ENCODE data around the gene UPB1.
"Not testable (repeated sequence)": the region's sequence is repeated elsewhere in the genome, so short reads cannot be mapped to it uniquely, and the experiment has no call there.

Gene UPB1

DNA sequence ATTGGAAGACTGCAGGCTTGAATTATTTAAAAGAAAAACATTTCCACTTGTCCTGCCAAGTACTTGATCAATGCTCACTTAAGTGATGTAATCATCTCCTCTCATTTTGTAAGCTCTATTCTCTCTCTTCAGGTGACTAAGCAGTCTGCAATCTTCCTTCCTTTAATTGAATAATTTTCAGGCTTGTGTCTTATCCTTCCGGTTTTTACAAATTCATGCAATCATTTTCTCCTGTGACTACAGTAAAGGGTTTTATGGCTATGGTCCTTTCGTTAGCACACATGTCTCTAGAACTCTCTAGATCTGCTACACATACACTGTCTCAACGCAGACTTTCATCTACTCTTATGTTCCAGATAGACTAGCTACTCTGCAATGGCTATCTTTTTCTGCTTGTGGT is 12.6 kb upstream of the UPB1 start:
- no peak for DNase-seq (ENCODE audit: low read depth in 2 of 2)

DNA sequence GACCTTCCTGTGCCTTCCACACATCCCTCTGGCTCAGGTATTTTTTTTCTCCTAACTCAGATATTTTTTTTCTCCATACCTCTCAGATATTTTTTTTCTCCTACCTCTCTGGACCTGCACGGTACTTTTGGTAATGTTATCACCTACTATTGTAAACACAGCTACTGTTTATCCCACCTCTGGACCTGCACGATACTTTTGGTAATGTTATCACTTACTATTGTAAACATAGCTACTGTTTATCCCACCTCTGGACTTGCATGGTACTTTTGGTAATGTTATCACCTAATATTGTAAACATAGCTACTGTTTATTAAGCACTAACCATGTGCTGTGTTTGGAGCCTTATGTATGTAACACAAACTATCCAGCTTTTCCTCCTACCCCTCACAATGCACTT is 12.1 kb upstream of the UPB1 start:
- DNase-seq (ENCODE audit: low read depth in 2 of 2): no peak

DNA sequence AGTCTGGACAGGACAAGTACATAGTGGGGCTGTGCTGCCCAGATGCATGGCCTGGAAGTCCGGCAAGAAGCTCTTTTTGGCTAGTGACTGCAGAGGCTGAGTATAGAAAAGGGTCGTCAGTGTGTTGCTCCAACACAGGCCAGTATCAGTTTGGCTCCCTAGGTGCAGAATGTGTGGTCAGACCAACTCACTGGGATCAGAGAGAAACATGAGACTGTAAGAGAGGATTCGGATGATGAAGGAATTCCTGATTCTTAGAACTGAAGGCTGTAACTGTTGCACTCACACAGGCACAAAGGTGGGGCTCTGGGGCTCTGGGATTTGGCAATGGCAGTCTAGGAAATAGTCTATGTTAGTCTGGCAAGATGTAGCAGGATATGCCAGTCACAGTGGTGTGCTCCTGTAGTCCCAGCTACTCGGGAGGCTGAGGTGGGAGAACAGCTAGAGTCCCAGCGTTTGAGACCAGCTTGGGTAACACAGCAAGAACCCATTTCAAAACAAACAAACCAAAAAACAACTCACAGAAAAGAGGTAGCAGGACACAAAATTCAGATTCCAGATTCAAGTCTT is 11.1 kb upstream of the UPB1 start:
- DNase-seq (ENCODE audit: low read depth in 2 of 2): no peak

DNA sequence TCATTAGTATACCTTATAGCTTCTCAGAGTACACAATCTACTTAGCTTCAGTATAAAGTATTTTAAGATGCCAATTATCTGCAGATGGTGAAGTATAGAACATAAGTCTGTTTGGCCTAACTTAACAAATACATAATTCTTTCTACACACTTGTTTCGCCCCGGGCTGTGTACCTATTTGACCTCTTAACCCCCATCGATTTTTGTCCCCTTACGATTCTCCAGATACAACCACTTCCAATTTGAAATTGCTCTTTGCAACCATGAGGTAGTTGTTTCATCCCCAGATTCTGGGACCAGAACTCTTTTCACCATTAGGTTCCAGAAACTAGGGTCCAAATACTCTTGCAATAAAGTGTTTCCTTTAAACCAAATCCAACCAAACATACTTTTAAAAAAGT is 10.0 kb upstream of the UPB1 start:
- DNase-seq (ENCODE audit: low read depth in 2 of 2): no peak

DNA sequence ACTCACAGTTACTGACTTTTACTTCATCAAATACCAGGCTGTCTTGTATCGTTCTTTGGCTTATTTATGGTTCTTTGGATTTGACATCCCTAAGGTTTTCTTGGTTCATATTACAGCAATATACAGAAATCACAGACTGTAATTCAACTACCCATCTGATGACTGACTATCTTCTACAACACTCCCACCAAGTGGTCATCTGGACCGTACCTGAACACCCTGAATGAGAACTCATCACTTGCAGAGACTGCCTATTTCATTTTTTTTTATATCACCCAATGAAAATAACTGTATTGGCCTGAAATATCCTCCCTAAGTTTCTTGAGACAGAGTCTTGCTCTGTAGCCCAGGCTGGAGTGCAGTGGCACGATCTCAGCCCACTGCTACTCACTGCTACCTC is 9.5 kb upstream of the UPB1 start:
- DNase-seq (ENCODE audit: low read depth in 2 of 2): no peak

DNA sequence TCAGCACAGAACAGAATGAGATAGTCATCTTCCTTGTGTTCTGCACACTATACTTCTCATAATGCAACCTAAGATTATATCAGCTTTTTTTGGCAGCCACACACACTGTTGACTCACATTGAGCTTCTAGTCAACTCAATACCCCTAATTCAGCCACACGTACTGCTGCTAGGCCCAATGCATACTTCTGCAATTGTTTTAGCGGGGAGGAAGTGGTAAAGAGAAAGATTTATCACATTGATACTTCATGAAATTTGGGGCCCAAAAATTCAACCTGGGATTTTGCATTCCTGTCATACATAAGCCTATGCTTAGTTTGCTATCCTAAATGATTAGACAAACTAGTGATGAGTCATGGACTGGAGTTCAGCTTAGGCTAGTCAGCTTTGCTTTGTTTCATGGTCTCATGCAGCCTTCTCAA is 8.6 kb upstream of the UPB1 start:
- DNase-seq (ENCODE audit: low read depth in 2 of 2): peak; percentile 4 to 26

DNA sequence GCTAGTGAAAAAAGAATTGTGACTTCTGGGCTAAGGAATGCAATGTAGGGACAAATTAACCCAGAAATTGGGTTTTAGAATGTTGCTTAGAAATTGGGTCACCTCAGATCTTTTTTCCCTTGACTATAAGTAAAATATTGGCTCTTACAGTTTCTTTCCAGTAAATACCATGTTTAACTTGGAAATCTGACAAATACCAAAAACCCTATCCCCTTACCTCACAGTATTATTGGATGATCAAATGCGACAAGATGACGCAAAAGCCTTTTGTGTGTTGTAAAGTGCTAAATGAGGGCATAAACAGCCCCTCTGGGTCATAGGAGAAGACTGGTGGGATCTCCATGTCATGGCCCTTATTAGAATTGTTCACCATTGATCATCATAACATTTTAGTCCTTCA is 6.1 kb upstream of the UPB1 start:
- DNase-seq (ENCODE audit: low read depth in 2 of 2): no peak

DNA sequence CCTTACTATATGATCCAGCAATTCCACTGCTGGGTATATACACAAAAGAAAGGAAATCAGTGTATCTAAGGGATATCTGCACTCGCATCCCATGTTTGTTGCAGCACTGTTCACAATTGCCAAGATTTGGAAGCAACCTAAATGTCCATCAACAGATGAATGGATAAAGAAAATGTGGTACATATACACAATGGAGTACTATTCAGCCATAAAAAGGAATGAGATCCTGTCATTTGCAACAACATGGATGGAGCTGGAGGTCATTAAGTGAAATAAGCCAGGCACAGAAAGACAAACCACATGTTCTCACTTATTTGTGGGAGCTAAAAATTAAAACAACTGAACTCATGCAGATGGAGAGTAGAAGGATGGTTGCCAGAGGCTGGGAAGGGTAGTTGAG is 5.7 kb upstream of the UPB1 start:
- not testable (repeated sequence) for DNase-seq (ENCODE audit: low read depth in 2 of 2)

DNA sequence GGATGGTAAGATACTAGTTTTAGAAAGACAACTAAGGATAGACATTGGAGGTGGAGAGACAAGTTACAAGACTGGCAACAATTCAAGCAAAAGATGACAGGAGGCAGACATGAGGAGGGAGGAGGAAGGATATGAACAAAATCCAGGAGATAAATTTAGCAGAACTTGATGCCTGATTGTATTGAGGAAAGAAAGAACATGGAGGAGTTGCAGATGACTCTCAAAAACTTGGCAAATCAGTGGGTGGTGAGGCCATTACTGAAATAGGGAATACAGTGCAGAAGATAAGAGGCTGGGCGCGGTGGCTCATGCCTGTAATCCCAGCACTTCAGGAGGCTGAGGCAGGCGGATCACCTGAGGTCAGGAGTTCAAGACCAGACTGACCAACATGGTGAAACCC is 2.7 kb upstream of the UPB1 start:
- DNase-seq (ENCODE audit: low read depth in 2 of 2): no peak

DNA sequence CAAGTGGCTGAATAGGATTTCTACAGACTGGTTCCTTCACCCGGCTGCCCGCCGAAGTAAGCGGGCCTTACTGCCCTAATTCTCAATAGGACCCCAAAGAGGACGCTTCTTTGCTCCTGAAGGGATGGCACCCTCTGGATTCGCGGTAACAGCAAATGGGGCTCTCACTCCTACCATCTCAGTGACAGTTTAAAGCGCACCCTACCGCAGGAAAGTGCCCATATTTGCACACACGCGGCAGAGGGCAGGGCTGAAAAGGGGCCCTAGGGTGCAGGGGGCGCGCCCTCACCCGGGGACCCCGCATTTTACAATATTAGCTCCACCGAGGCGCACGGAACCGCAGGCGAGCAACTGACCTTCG is 985 bp upstream of the UPB1 start:
- DNase-seq (ENCODE audit: low read depth in 2 of 2): no peak

DNA sequence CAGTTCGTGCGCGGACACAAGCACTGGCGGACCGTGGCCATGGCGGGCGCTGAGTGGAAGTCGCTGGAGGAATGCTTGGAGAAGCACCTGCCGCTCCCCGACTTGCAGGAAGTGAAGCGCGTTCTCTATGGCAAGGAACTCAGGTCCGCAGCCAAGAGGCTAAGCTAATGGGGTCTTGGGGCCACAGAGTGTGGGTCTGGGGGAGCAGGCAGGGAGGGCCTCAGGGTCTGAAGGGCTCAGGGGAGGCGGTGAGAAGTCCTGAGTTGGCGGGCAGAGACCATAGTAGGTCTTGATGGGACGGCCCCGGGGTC is 188 bp downstream of the UPB1 start:
- no peak for DNase-seq (ENCODE audit: low read depth in 2 of 2)

DNA sequence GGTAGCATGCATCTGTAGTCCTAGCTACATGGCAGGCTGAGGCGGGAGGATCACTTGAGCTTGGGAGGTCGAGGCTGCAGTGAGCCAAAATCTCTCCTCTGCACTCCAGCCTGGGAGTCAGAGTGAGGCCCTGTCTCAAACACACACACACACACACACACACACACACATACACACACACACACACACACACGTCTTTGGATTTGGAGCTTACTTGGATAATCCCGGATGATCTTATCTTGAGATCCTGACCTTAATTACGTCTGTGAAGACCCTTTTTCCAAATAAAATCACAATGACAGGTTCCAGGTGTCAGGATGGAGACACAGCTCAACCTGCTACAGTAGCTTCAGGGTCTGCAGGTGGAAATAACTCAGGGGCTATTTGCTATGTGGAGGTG is 1.1 kb downstream of the UPB1 start:
- DNase-seq (ENCODE audit: low read depth in 2 of 2): no peak

DNA sequence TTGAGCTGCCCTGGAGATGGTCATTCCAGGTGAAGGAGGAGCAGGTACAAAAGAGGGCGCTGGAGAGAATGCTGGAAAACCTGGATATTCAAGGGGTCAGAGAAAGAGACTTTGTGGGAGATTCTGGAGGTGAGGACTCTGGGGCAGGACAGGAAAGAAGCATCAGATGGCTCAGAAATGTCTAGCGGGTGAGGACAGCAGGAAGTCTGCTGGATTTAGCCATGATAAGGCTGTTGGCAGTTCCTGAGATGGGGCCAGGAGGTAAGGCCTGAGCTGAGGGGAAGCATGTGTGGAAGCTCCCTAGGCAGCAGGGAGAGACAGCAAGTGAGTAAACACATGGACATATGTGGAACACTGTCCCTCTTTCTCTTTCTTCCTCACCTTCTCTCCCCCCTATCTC is 1.5 kb downstream of the UPB1 start:
- DNase-seq (ENCODE audit: low read depth in 2 of 2): no peak

DNA sequence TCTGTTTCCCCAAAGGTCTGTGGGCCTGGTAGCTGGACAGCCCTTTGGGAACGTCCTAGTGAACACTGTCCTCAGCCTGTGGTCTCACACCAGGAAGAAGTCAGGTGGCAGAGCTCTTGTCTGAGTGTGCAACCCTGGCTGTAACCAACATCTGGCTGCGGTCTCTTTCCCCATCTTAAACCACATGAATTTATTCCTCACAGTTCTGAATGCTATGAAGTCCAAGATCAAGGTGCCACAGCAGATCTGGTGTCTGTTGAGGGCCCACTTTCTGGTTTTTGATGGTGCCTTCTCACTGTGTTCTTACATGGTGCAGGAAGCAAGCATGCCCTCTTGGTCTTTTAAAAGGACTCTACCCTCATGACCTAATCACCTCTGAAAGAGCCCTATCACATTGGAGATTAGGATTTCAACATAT is 2.7 kb downstream of the UPB1 start:
- DNase-seq (ENCODE audit: low read depth in 2 of 2): no peak

DNA sequence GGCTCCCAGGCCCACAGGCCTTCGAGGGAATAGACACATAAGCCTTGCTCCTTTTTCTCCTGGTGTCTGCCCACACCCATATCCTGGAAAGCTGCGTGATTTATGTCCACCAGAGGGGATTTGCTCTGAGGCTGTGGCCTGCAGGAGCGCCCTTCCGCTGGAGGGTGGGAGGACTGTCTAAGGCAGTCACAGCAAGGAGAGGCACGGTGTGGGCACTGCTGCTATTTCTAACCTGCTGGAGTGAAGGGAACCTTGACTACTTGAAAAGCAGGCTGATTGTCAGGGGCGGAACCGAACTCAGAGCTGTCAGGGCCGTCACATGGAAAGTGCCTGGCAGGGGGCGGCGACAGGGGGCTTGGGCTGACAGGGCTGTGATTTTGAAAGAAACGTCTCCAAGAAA is 3.7 kb downstream of the UPB1 start:
- DNase-seq (ENCODE audit: low read depth in 2 of 2): no peak

DNA sequence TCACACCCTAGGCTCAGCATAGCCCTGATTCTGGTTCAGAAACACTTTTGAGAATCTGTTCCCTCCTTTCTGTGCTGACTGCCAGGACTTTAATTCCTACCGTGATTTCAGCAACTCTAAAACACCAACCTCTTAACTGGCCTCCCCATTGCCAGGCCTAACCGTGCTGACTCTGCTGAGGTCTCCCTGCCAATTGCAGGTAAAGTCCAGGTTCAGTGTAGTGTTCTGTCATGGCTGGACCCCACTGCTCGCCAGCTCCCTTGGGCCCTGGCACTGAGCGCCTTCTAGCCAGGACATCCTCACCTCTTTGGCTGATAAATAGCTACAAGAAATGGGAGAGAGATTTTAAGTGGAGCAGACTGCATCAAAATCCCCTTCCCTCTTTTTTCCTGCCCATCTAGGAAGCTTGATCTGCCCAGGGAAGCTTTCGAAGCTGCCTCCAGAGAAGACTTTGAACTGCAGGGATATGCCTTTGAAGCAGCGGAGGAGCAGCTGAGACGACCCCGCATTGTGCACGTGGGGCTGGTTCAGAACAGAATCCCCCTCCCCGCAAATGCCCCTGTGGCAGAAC is 4.7 kb downstream of the UPB1 start:
- no peak for DNase-seq (ENCODE audit: low read depth in 2 of 2)

DNA sequence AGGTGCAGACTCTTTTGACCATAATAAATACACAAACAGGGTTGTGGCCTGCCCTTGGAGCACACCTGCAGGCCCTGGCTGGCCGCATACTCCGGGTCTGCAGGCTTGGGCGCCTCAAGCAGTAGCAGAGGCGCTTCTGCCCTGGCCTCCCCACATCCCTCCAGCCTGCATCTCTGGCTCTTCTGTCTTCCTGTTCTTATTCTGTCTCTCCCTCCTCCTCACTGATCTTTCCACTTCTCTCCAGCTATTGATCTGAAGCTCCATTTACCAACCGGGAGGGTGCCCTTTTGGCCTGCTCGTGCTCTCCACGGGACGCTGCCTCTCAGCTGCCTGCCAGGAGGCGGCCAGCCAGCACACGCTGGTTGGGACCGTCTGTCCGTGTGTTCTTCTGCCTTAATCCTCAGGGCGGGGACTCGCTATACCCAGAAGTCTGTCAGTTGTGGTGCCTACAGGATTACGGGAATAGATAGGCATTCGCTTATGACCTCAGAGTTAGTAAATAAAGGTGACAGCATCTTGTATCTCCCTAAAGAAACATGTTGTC is 5.2 kb downstream of the UPB1 start:
- no peak for DNase-seq (ENCODE audit: low read depth in 2 of 2)

DNA sequence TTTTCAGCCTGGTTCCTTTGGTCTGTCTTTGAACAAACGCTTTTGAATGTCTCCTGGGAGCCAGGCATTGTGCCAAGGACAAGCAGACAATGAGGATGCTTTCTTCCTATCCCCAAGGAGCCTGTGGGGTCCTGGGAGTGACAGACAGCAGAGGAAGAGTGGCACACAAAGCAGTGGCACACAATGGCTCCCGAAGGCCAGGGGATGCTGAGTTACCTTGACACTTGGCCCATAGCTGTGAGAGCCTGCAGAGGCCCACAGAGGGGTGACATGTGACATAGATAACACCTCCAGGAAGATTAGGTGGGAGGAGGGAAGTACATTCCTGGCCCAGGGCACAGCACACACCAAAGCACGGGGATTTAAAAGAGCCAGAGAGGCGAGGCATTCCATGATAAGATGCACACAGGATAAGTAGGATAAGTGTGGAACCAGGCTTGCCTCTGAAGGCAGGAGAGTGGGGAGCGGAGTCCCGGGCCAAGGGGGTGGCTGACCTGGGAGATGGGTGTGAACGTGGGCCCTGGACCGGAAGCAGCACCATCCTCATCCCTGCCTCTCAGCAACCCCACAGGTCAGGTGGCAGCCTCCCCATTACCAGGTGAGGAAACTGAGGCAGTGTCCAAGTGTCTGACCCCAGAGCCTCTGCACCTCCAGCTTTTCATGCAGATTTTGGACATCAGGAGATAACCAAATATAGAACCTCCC is 6.3 kb downstream of the UPB1 start:
- no peak for DNase-seq (ENCODE audit: low read depth in 2 of 2)

DNA sequence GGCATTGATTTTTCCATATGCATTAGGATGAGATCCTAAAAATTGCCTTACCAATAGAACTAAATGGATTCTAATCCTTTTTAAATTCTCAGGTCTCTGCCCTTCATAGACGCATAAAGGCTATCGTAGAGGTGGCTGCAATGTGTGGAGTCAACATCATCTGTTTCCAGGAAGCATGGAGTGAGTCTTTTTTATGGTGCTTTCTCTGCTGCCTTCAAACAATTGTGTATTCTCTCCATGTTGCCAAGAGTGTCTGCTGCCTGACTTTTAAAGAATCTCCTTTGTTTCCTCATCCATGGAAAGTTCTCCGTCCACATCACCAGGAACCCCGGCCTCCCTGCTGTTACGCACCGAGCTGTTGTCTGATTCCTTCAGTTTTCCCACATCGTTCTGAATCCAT is 6.9 kb downstream of the UPB1 start:
- DNase-seq (ENCODE audit: low read depth in 2 of 2): no peak

DNA sequence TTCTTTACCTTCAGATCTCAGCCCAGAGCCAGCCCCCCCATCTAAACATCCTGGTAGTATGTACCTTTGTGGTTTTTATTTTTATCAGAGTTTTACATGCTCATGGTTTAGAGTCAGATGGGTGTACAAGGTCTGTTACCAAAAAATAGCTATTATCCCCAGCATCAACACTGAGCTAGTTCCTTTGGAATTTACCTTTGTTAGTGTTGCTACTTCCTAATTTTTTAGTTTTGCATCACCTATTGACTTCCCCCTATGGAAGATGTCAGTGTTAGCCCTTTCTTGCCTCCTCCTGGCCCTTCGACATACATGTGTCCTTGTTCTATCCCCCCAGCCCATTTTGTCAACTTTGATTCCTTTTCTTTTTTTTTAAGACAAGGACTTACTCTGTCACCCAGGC is 7.4 kb downstream of the UPB1 start:
- no peak for DNase-seq (ENCODE audit: low read depth in 2 of 2)

DNA sequence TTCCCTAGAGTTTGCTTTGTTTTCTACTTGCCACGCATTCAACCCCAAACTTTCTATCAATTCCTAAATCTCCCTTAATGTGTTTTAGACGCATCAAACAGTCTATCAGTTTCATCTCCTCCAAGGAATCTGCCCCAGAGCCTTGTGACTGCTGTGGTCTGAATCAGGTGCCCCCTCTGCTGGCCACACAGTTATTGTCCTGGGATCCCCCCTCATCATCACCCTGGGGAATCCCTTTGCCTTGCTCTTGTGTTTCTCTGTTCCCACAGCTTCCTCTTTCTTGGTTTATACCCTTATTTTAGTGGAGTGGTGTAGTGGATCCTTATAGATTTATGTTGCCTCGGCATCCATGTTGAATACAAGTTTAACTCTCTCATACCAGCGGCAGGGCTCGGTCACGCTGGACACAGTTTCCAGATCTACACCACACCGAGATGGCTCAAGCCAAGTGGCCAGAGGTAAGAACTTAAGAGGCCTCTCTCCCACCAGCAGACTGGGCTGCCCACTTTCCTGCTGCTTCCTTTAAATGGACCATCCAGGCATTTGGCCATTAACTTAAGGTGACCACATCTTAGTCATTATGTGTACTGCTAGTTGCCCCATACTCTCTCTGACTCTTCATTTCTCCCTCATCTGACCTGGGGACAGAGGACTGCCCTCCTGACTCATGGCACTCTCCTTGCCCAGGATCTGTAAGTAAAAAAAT is 8.2 kb downstream of the UPB1 start:
- DNase-seq (ENCODE audit: low read depth in 2 of 2): peak; percentile 20 to 39

DNA sequence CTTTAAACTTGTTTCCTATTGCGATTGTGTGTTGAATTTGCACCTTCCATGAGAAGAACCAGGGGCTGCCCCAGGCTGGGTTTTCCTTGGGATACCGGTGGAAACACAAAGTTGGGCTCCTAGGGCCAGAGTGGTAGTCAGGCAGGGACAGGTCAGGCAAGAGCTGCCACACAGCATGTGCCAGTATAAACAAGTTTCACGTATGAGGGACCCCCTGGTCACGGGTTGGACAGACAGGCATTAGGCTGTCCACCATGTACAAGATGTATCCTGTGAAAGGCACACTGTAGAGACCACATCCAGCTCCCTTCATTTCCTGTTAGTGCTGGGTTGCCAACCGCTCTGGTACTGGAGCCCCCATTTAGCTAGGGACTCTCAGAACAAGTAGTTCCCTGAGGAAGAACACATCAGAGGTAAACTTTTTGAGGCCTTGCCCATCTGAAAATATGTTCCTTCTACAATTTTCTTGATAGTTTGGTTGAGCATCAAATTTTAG is 8.8 kb downstream of the UPB1 start:
- DNase-seq (ENCODE audit: low read depth in 2 of 2): no peak

DNA sequence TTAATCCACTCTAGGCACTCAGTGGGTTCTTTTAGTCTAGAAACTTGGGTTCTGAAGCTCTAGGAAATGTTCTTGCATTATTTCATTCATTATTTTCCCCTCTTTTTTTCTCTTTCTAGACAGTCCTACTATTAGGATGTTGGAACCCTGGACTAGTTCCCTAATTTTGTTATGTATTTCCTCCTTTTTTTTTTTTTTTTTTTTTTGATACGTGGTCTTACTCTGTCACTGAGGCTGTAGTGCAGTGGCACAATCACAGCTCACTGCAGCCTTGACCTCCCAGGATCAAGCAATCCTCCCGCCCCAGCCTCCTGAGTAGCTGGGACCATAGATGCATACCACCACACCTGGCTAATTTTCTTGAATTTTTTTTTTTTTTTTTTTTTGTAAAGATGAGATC is 9.4 kb downstream of the UPB1 start:
- DNase-seq (ENCODE audit: low read depth in 2 of 2): no peak

All from stimulated activated CD8-positive, alpha-beta memory T cell treated with anti-CD3 and anti-CD28 coated beads, Interleukin-15, amount 100 ng/mL, for 48 hours (primary cell).